Muscle of arm (tissue), 12 donors: ENCODE results near the gene CADM2. TPM values are rescaled to one million over a fixed set of nuclear protein-coding genes. Genes with fewer than 3 reads are reported as not detected.

Source experiments
- DNase-seq: peaks from one replicate; pipeline ENCODE4 v3.0.0-alpha.2; 2013
- polyA plus RNA-seq, 12 donors: library from polyadenylated mRNA; unstranded; fragments of 120-200 nt; gene quantifications; one replicate each; pipeline ENCODE4 v1.2.1, GENCODE V29; 2013; ENCODE audit not compliant: insufficient read length in 12 of 12

Gene CADM2
- polyA plus RNA-seq, 12 donors: 2.3 to 28.5 (median 5.5) TPM; not detected in 1

GRCh38 chr3:85185495-85185894 is 226.7 kb downstream of the CADM2 start:
- no peak for DNase-seq

- DNase-seq: no peak
Observed at GRCh38 chr3:85189731-85190130, 230.9 kb downstream of the CADM2 start.

DNA sequence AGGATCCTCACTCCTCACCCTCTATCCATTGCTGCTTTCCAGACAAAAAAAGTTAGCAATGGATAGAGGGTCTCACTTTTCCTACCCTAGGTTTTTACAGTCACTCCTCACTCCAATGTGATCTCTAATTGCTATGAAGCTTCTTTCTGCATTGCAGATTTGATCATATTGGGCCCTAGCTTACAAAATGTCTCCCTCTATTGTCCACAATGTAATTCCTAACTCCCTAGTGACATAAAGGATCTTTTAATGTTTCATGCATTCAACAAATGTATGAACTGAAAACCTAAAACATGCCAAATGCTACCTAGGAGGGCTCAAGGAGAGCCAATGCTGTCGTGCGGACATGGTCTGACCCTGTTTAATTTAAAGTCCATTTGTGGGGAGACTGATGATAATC is 234.8 kb downstream of the CADM2 start:
- no peak for DNase-seq

DNA sequence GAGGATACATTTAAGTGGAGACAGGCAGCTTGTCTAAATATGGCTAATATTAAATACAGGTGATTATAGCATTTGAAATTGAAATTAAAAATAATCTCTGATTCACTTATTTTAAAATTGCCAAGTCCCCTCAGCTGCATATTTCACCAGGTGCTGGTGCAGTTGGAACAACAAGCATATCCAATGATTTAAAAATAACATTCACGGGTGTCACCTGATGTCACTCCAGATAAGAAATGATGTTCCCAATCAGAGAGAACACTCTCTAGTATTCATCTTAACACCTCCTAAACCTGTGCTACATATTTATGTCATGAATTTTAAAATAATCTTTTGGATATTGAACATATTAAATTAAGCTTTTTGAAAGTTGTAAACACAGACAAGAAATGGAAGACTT is 249.9 kb downstream of the CADM2 start:
- no peak for DNase-seq

DNA sequence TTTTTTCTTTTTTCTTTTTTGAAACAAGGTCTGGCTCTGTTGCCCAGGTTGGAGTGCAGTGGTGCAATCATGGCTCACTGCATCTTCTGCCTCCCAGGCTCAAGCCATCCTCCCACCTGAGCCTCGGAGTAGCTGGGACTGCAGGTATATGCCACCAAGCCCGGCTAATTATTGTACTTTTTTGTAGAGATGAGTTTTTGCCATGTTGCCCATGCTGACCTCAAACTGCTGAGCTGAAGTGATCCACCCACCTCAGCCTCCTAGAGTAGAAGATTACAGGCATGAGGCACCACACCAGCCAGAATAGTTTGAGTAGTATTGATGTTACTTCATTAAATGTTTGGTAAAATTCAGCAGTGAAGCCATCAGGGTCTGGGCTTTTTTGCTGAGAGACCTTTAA is 251.8 kb downstream of the CADM2 start:
- DNase-seq: no peak

GRCh38 chr3:85228966-85229365 is 270.2 kb downstream of the CADM2 start:
- DNase-seq: no peak

GRCh38 chr3:85244091-85244490 is 285.3 kb downstream of the CADM2 start:
- no peak for DNase-seq

GRCh38 chr3:85244519-85244918 is 285.7 kb downstream of the CADM2 start:
- DNase-seq: no peak

DNA sequence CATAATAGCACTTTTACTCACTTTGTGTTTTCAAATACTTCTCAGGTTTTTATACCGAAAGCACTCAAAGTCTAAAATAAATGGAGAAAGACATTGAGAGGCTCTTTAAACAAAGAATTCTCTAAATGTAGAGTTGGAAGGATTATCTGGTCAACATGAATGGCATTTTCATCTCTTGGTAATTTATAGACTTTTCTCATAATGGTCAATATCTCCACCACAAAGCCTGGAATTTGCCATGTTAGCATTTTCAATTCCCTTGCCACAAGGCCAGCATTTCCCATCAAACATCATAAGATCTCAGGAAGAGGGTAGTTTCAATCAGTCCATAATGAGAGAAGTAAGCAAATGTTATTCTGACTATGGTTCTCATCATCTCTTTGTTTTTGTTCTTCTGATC is 293.0 kb downstream of the CADM2 start:
- no peak for DNase-seq

- no peak for DNase-seq
Observed at GRCh38 chr3:85252686-85253085, 293.9 kb downstream of the CADM2 start.

GRCh38 chr3:85254738-85255137 is 295.9 kb downstream of the CADM2 start:
- no peak for DNase-seq

DNA sequence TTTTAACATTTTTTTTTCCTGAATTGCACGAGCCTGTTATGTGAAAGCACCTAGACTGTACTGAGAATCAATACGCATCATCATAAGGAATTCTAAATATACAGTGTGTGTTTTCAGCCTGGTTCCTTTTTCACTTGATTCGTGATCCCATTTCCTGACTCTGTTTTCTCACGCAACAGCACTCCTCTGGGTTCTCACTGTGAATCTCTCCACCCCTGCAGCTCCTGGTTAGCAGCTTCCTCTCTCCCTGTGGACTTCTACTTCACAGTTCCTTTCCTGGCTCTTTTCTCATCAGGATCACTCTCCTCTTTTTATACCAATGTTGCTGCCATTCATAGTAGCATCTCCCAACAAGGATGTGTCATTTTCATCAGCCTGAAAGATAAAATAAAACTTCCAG is 297.2 kb downstream of the CADM2 start:
- DNase-seq: no peak

DNA sequence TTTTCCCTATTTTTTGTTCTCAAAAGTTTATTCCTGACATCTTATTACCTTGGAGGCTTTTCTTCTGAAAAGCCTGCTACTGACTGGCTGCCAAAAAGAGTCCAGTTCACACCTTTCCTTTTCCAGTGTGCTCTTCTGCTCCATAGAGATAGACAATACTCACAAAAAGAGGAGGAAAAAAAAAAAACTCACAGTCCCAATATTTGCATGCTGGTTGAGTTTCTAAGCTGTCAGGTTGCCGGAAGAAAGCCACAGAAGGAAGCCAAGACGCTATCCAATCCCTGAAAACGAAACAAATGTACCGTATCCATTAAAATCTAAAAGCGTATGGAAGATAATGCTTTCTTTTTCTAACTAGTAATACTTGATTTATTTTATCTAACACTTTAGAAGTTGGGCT is 299.5 kb downstream of the CADM2 start:
- no peak for DNase-seq

GRCh38 chr3:85258819-85259218 is 300.0 kb downstream of the CADM2 start:
- no peak for DNase-seq

GRCh38 chr3:85259748-85260147 is 301.0 kb downstream of the CADM2 start:
- no peak for DNase-seq

GRCh38 chr3:85264381-85264780 is 305.6 kb downstream of the CADM2 start:
- no peak for DNase-seq

- DNase-seq: no peak
Observed at GRCh38 chr3:85270488-85270887, 311.7 kb downstream of the CADM2 start.

DNA sequence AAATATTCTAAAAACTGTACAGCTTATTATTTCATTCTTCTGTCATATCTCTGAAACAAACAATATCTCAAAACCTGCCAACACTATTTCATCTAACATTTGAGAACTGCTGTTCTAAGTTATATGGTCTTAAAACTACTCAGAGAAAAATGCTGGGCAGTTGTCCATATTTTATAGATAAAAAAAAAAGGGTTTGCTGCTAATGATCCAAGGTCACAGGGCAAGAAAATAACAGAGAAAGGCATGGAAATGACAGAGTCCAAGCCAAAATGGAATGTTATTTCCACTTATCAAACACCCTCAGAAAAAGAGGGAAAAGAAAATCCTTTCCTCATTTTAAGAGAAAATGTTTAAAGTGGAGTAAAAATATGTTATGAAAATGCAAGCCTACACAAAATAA is 313.1 kb downstream of the CADM2 start:
- no peak for DNase-seq

DNA sequence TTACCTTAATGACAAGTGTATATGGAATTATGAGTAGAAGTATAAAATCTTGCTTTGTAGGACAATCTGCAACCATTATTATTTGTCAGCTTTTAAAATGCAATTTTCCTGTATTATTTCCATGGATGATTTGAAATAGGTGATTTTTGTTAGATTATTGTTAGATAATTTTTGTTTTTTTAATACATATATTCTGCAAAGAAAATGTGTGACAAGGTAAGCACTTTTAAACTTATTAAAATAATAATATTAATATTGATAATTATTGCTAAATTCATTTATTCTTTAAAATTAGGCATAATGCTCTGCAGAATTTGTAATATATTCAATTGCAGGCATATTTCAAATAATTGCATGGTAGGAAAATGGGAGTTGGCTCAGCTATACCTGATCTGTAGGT is 329.5 kb downstream of the CADM2 start:
- no peak for DNase-seq

DNA sequence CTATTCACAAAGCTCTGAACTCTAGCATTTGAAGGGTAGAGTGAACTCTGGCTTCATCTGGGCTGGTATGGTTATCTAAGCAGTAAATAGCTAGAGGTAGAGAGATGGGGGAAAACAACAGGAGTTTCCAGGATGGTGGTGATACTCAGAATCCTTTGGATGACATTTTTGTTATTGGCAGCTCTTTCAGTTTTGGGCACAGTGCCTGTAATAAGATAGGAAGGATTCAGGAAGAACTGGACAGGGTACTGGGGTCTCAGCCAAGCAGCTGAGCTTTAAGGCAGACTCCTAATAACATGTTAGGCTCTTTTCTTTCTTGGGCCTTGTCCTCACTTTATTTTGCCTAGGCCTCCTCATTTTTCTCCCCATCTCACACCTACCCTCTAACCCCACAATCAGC is 338.5 kb downstream of the CADM2 start:
- DNase-seq: no peak

- no peak for DNase-seq
Observed at GRCh38 chr3:85298032-85298431, 339.2 kb downstream of the CADM2 start.

DNA sequence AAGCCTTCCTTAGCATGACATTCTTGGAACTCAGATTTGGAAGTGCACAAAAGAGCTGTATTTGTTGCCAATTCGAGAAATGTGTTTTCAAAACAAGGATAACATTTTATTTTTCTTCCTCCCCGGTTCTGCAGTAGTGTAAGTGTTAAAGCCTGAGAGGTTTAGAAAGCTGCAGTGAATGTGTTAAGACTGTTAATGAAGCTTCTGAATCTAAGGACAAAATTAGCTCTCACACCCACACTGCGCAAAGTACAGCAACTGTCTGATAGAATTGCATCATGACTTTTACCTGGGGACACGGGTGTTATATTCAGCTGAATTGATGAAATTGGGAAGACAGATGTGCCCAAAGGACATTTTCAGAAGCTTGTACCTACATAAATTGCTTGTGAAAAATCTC is 344.4 kb downstream of the CADM2 start:
- DNase-seq: no peak

DNA sequence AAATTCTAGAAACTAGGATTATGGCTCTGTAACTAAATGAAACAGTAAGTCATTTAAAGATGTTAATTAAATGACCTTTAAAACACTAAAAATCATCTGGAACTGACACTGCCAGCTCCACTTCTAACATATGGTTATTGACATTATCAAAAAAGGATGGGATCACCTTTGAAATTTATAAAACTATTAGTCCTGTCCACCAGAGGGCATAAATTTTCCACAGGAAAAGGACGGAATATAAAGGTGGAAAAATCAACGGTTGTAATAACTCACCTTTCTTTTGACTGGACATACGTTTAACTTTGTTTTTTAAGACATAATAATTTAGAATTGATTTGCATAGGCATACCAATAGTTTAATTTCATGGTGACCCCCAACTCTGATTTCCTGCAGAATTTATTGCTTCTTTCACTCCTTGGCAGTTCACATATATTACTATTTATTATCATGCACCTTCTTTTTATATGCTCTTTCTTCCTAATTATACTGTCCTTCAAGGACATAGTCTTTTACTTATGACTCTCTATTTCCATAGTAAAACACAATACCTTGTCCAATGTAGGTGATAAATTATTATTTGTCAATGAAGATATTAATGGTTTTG is 345.7 kb downstream of the CADM2 start:
- no peak for DNase-seq

GRCh38 chr3:85312331-85312730 is 353.5 kb downstream of the CADM2 start:
- no peak for DNase-seq

DNA sequence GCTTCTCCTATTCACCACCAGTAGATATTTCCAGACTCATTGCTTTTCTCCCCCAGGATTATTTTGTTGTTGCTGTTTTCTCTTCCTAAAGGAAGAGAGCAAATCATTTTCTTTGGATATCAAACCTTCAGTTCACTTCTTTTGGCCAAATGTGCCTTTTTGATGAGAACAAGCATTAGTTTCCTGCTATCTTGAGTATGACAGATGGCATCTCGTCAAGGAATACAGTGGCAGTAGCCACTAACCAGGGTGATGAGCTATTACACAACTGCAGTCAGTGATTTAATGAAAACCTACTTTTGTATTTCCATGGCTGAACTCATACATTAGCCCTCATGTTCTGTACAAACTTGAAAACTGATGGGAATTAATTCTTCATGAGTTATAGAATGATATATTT is 354.6 kb downstream of the CADM2 start:
- DNase-seq: no peak
